Neuronal stem cell (in vitro differentiated cells): ENCODE results near the gene LCE3A.

Source experiments
- DNase-seq: peaks from one replicate; pipeline ENCODE4 v3.0.0-alpha.2; 2013; ENCODE audit warnings: low spot score
- H2AFZ ChIP-seq: one replicate; pipeline ENCODE4 v1.6.1; 2013; ENCODE audit warnings: mild to moderate bottlenecking, low read length, inconsistent platforms
- H2AK5ac ChIP-seq: 2 replicates; pipeline ENCODE4 v1.6.1; 2013; ENCODE audit warnings: low read depth, mild to moderate bottlenecking, inconsistent platforms, low read length, moderate library complexity, mixed read lengths
- H2BK120ac ChIP-seq: 2 replicates; pipeline ENCODE4 v1.6.1; 2013; ENCODE audit warnings: low read depth, mild to moderate bottlenecking, inconsistent platforms, low read length, moderate library complexity, mixed read lengths
- H2BK12ac ChIP-seq: one replicate; pipeline ENCODE4 v1.6.1; 2013; ENCODE audit warnings: low read length, inconsistent platforms
- H2BK15ac ChIP-seq: 2 replicates; pipeline ENCODE4 v1.6.1; 2013; ENCODE audit warnings: mild to moderate bottlenecking, low read length, inconsistent platforms, mixed read lengths
- H2BK5ac ChIP-seq: one replicate; pipeline ENCODE4 v1.6.1; 2013; ENCODE audit warnings: inconsistent platforms, mild to moderate bottlenecking, low read length, moderate library complexity
- H3K14ac ChIP-seq: one replicate; pipeline ENCODE4 v1.6.1; 2013; ENCODE audit warnings: low read length, inconsistent platforms
- H3K18ac ChIP-seq: 2 replicates; pipeline ENCODE4 v1.6.1; 2013; ENCODE audit warnings: low read length, inconsistent platforms
- H3K23ac ChIP-seq: 2 replicates; pipeline ENCODE4 v1.6.1; 2013; ENCODE audit warnings: low read depth, mild to moderate bottlenecking, mixed read lengths, low read length, inconsistent platforms; ENCODE audit not compliant: poor library complexity
- H3K27ac ChIP-seq: replicated peaks from 3 replicates; pipeline ENCODE4 v1.5.1; 2013; ENCODE audit warnings: low read length, inconsistent platforms
- H3K27me3 ChIP-seq, 3 experiments: 2 replicates each; pipeline ENCODE4 v1.6.1; 2013; ENCODE audit warnings: low read length in 3 of 3, mild to moderate bottlenecking in 2 of 3, inconsistent platforms in 1 of 3, low read depth in 1 of 3, mixed read lengths in 1 of 3, moderate library complexity in 1 of 3; ENCODE audit not compliant: control insufficient read depth in 3 of 3, insufficient read depth in 3 of 3
- H3K36me3 ChIP-seq, 2 donors: replicated peaks in 1 of 2; 2 replicates each; pipeline ENCODE4 v1.6.1; 2013; ENCODE audit warnings: low read length in 2 of 2; ENCODE audit not compliant: control insufficient read depth in 2 of 2, insufficient read depth in 2 of 2
- H3K4ac ChIP-seq: 2 replicates; pipeline ENCODE4 v1.6.1; 2013; ENCODE audit warnings: inconsistent platforms, mild to moderate bottlenecking, low read length, moderate library complexity
- H3K4me1 ChIP-seq, 2 donors: 1 replicate in 1 of 2; 2 replicates in 1 of 2; pipeline ENCODE4 v1.6.1; 2013; ENCODE audit warnings: low read length in 2 of 2, low read depth in 1 of 2; ENCODE audit not compliant: control insufficient read depth in 2 of 2, insufficient read depth in 1 of 2
- H3K4me2 ChIP-seq: one replicate; pipeline ENCODE4 v1.6.1; 2013; ENCODE audit warnings: mild to moderate bottlenecking, low read length, inconsistent platforms; ENCODE audit not compliant: insufficient read depth, poor library complexity, severe bottlenecking
- H3K4me3 ChIP-seq, 2 donors: 2 replicates each; pipeline ENCODE4 v1.5.1; 2013; ENCODE audit warnings: low read length in 2 of 2, mild to moderate bottlenecking in 2 of 2, inconsistent platforms in 1 of 2, moderate library complexity in 1 of 2
- H3K79me1 ChIP-seq: one replicate; pipeline ENCODE4 v1.6.1; 2013; ENCODE audit warnings: low read depth, mild to moderate bottlenecking, inconsistent platforms, low read length, moderate library complexity
- H3K9ac ChIP-seq: one replicate; pipeline ENCODE4 v1.6.1; 2013; ENCODE audit warnings: mild to moderate bottlenecking, low read depth, low read length, inconsistent platforms; ENCODE audit not compliant: poor library complexity
- H3K9me3 ChIP-seq, 2 donors: replicated peaks in 1 of 2; 2 replicates each; pipeline versions ENCODE3 to v1.6.1; 2013; ENCODE audit warnings: low read length in 2 of 2, mild to moderate bottlenecking in 2 of 2, inconsistent platforms in 1 of 2, low read depth in 1 of 2, mixed read lengths in 1 of 2, moderate library complexity in 1 of 2; ENCODE audit not compliant: control insufficient read depth in 2 of 2, insufficient read depth in 1 of 2
- H4K8ac ChIP-seq: one replicate; pipeline ENCODE4 v1.6.1; 2013; ENCODE audit warnings: low read depth, mild to moderate bottlenecking, inconsistent platforms, low read length, moderate library complexity
- H4K91ac ChIP-seq: one replicate; pipeline ENCODE4 v1.6.1; 2013; ENCODE audit warnings: low read length, low read depth, mild to moderate bottlenecking, inconsistent platforms; ENCODE audit not compliant: poor library complexity
- WGBS, 2 donors: extraction: QIAGEN DNeasy Blood & Tissue Kit; methylation state at CpG; one replicate each; pipeline ENCODE4 v1.1.7; 2013; ENCODE audit warnings: missing lambda C conversion rate in 2 of 2, mixed read lengths in 1 of 2; ENCODE audit not compliant: insufficient read length in 2 of 2, insufficient replicate concordance in 1 of 2; ENCODE audit errors: extremely low coverage in 2 of 2; 5-methylcytosine and 5-hydroxymethylcytosine counted together

Gene LCE3A

DNA sequence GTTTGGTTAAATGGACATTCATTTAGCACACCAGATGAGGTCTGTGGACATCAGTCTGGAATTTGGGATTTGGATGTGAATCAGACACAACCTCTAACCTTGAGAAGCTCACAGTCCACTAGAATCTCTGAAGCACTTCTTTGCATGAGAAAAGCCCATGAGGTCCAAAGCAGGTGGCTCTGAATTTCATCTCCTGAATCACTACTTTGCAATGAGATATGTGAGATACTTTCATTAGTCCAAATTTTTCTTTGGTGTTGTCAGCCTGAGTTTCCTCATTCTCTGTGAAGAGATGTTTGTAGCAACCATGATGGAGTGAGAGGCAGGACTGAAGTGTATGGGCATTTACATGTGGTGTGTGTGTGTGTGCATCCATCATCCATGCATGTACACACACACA, 23.8 kb upstream of the LCE3A start:
- Histone ChIP-seq H3K9me3 (peaks cover 0 to 13% of the 10 kb centered on the region in 2 donors), H3K18ac (no peak overlapping the region)

DNA sequence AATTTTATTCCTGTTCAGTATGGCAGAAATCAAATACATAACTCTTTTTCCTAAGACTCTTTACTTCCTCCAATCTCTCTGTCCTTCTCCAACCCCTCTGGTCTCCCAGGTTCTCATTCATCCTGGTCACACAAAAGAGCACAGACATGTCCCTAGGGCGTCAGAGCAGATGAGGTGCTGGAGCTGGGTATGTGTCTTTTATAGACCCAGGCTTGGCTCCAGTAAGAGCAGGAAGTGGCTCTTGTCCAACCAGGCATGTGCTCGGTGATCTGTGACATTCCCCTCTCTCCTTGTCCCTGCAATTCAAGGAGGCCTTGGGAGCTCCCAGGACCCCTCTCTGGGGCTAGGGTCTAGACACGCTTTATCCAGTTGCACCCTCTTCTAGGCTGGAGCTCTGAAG, 22.2 kb upstream of the LCE3A start:
- Histone ChIP-seq H3K27ac (no peak overlapping the region), H3K36me3 (no peaks in the 10 kb centered on the region), H2AFZ (no peak overlapping the region), H3K79me1 (no peaks in the 10 kb centered on the region), H3K4me2 (no peak overlapping the region), H2AK5ac (no peak overlapping the region), H3K27me3 (no peaks in the 10 kb centered on the region), H3K4me3 (no peak overlapping the region), H3K14ac (no peak overlapping the region), H3K9ac (no peak overlapping the region), H2BK120ac (no peak overlapping the region), H4K91ac (no peak overlapping the region), H3K18ac (no peak overlapping the region), H2BK5ac (no peak overlapping the region), H3K23ac (no peak overlapping the region), H3K9me3 (peaks cover 0 to 15% of the 10 kb centered on the region in 2 donors), H4K8ac (no peak overlapping the region), H3K4me1 (no peaks in the 10 kb centered on the region), H2BK12ac (no peak overlapping the region), H2BK15ac (no peak overlapping the region), H3K4ac (no peak overlapping the region)
- no CpG with 5 or more reads among the region's 3 CpGs for WGBS, 2 donors
- no peak for DNase-seq

More for the DNA sequence above, 23.8 kb upstream of the LCE3A start:
- no peak overlapping the region for H3K4me2 ChIP-seq
- DNase-seq: no peak
- no peak overlapping the region for H4K91ac ChIP-seq
- no peak overlapping the region for H2BK12ac ChIP-seq
- no peak overlapping the region for H2BK5ac ChIP-seq
- no peak overlapping the region for H2AK5ac ChIP-seq
- H3K14ac ChIP-seq: no peak overlapping the region
- no peak overlapping the region for H3K27ac ChIP-seq
- H3K9ac ChIP-seq: no peak overlapping the region
- H3K27me3 ChIP-seq: no peaks in the 10 kb centered on the region
- no peaks in the 10 kb centered on the region for H3K79me1 ChIP-seq
- H3K23ac ChIP-seq: no peak overlapping the region
- H2BK15ac ChIP-seq: no peak overlapping the region
- no peak overlapping the region for H3K4me3 ChIP-seq
- no peaks in the 10 kb centered on the region for H3K4me1 ChIP-seq
- H2BK120ac ChIP-seq: no peak overlapping the region
- no peak overlapping the region for H4K8ac ChIP-seq
- H3K36me3 ChIP-seq: no peaks in the 10 kb centered on the region
- no peak overlapping the region for H3K4ac ChIP-seq
- no peak overlapping the region for H2AFZ ChIP-seq

DNA sequence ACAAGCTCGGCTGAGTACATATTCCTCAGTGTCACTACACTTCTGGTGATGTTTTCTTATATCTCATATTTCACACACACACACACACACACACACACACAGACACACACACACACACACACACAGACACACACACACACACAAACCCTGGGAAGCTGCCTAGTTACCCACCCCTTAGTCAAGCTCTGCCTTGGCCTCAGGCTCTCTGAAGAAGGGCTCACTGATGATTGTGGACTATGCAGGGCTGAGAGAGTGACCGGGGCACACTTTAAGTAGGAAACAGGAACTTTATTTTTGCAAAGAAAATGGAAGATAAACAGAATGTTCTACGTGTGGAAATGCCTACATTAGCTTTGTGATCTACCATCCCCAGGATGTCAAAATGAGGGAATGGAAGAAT, 21.0 kb upstream of the LCE3A start:
- no peak overlapping the region for H2BK12ac ChIP-seq
- no peaks in the 10 kb centered on the region for H3K4me1 ChIP-seq
- H3K27ac ChIP-seq: no peak overlapping the region
- no peak overlapping the region for H3K4ac ChIP-seq
- no peak overlapping the region for H3K18ac ChIP-seq
- peaks cover 0 to 17% of the 10 kb centered on the region in 2 donors for H3K9me3 ChIP-seq
- H2BK15ac ChIP-seq: no peak overlapping the region
- no peaks in the 10 kb centered on the region for H3K36me3 ChIP-seq
- H3K79me1 ChIP-seq: no peaks in the 10 kb centered on the region
- no peak overlapping the region for H2AK5ac ChIP-seq
- H3K23ac ChIP-seq: no peak overlapping the region
- H3K4me2 ChIP-seq: no peak overlapping the region
- H3K9ac ChIP-seq: no peak overlapping the region
- H2AFZ ChIP-seq: no peak overlapping the region
- no peak overlapping the region for H2BK120ac ChIP-seq
- H4K8ac ChIP-seq: no peak overlapping the region
- WGBS, 2 donors: no CpG with 5 or more reads among the region's 3 CpGs
- H4K91ac ChIP-seq: no peak overlapping the region
- H3K27me3 ChIP-seq: no peaks in the 10 kb centered on the region
- no peak for DNase-seq
- no peak overlapping the region for H2BK5ac ChIP-seq
- H3K4me3 ChIP-seq: no peak overlapping the region
- H3K14ac ChIP-seq: no peak overlapping the region

DNA sequence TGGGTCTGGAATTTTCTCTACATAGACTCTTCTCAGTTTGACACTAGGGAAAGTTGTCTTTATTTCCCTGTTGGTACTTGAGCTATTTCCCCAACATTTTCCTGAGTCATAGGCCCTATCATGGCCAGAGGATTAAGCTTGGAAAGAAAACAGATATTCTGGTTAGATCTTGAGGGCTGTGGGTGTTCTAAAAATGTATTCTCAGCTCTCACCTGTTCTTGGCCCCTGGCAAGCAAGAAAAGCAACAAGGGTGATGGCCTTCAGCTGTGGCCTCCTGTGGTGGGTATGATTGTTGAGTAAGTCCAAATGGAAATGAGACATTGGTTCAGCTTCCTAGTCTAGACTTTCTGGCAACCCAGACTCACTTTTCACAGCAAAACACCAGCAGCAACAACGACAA, 17.4 kb upstream of the LCE3A start:
- Histone ChIP-seq H3K4me3 (no peak overlapping the region), H2AFZ (no peak overlapping the region), H2BK120ac (no peak overlapping the region), H3K9me3 (peaks cover 0 to 16% of the 10 kb centered on the region in 2 donors), H4K8ac (no peak overlapping the region), H2BK12ac (no peak overlapping the region), H3K36me3 (no peaks in the 10 kb centered on the region), H2BK5ac (no peak overlapping the region), H3K14ac (no peak overlapping the region), H2BK15ac (no peak overlapping the region), H3K4me1 (no peaks in the 10 kb centered on the region), H4K91ac (no peak overlapping the region), H3K23ac (no peak overlapping the region), H3K27ac (no peak overlapping the region), H3K79me1 (no peaks in the 10 kb centered on the region), H3K4ac (no peak overlapping the region), H3K18ac (no peak overlapping the region), H3K27me3 (no peaks in the 10 kb centered on the region), H2AK5ac (no peak overlapping the region), H3K4me2 (no peak overlapping the region), H3K9ac (no peak overlapping the region)
- DNase-seq: no peak
- no CpG with 5 or more reads among the region's 1 CpG for WGBS, 2 donors
